CD4-positive, alpha-beta memory T cell (primary cell): ENCODE data around the gene TTC9C. TPM values are rescaled to one million over a fixed set of nuclear protein-coding genes. Genes with fewer than 3 reads are reported as not detected.
A peak's percentile ranks its signal among the peaks of the same experiment; 100 is the strongest.

Experiments
- CTCF ChIA-PET: fragments of 350-600 bp; sonication (Branson Sonifier 250); formaldehyde crosslinking; loops from one replicate; lab custom pipeline; 2021; ENCODE audit warnings: inconsistent platforms; ENCODE audit not compliant: partially characterized antibody; lab: Charles Lee
- POLR2A ChIA-PET: fragments of 350-600 bp; sonication (Branson Sonifier 250); formaldehyde crosslinking; loops from one replicate; lab custom pipeline; 2021; ENCODE audit not compliant: partially characterized antibody; lab: Charles Lee
- DNase-seq, 5 donors: peaks; one replicate each; pipeline versions ENCODE4 v3.0.0 to v3.0.0-alpha.2; 2020 to 2022; ENCODE audit warnings: mixed read lengths in 1 of 5
- H3K27ac ChIP-seq: one replicate; pipeline ENCODE4 v1.7.0; 2013; ENCODE audit warnings: low read depth, low read length
- H3K27me3 ChIP-seq: 2 replicates; pipeline ENCODE4 v1.7.0; 2013; ENCODE audit warnings: mild to moderate bottlenecking, low read length, moderate library complexity; ENCODE audit not compliant: insufficient read depth
- H3K36me3 ChIP-seq: 2 replicates; pipeline ENCODE4 v1.7.0; 2013; ENCODE audit warnings: mild to moderate bottlenecking, low read length, moderate library complexity; ENCODE audit not compliant: insufficient read depth
- H3K4me1 ChIP-seq: 2 replicates; pipeline ENCODE4 v1.7.0; 2013; ENCODE audit warnings: mild to moderate bottlenecking, low read length, moderate library complexity; ENCODE audit not compliant: insufficient read depth
- H3K4me3 ChIP-seq, 2 donors: one replicate each; pipeline ENCODE4 v1.7.0; 2013; ENCODE audit warnings: low read length in 2 of 2, mild to moderate bottlenecking in 1 of 2
- H3K9me3 ChIP-seq, 2 donors: one replicate each; pipeline ENCODE4 v1.7.0; 2013; ENCODE audit warnings: low read length in 2 of 2, control low read depth in 1 of 2; ENCODE audit not compliant: control insufficient read depth in 1 of 2
- H3K27ac Mint-ChIP-seq, 7 donors: one replicate each; pipeline ENCODE4 v1.8.0; 2020 to 2021; ENCODE audit warnings: mixed read lengths in 7 of 7, mild to moderate bottlenecking in 6 of 7, inconsistent platforms in 3 of 7, moderate library complexity in 3 of 7
- H3K27me3 Mint-ChIP-seq, 2 donors: one replicate each; pipeline ENCODE4 v1.8.0; 2020 to 2021; ENCODE audit warnings: mixed read lengths in 2 of 2
- H3K36me3 Mint-ChIP-seq, 2 donors: one replicate each; pipeline ENCODE4 v1.8.0; 2020 to 2021; ENCODE audit warnings: mixed read lengths in 2 of 2, inconsistent platforms in 1 of 2, mild to moderate bottlenecking in 1 of 2
- H3K4me1 Mint-ChIP-seq, 4 donors: one replicate each; pipeline ENCODE4 v1.8.0; 2020 to 2021; ENCODE audit warnings: mixed read lengths in 4 of 4, mild to moderate bottlenecking in 1 of 4
- H3K4me3 Mint-ChIP-seq, 8 donors: one replicate each; pipeline ENCODE4 v1.8.0; 2020 to 2021; ENCODE audit warnings: mixed read lengths in 8 of 8, mild to moderate bottlenecking in 7 of 8, moderate library complexity in 6 of 8, inconsistent platforms in 3 of 8
- H3K9me3 Mint-ChIP-seq, 8 donors: one replicate each; pipeline ENCODE4 v1.8.0; 2020 to 2021; ENCODE audit warnings: mixed read lengths in 8 of 8, mild to moderate bottlenecking in 5 of 8, inconsistent platforms in 3 of 8, moderate library complexity in 1 of 8
- intact Hi-C: fragments of 100-400 bp; cut with micrococcal nuclease; formaldehyde crosslinking; loops from one replicate; pipeline ENCODE4 v1.15.1; 2023
- polyA plus RNA-seq, 2 donors: library from polyadenylated mRNA; unstranded; fragments of 300-500 nt; fragmentation: Illumina TruSeq; gene quantifications; one replicate each; pipeline ENCODE4 v1.2.3, GENCODE V29; 2021
- total RNA-seq, 2 experiments: library from RNA; stranded (reverse); gene quantifications; one replicate each; pipeline ENCODE4 v1.2.3, GENCODE V29; 2021

Gene TTC9C
- total and polyA plus RNA-seq, 4 experiments from 2014 or later: 10.2 to 53.5 (median 38.4) TPM

DNA sequence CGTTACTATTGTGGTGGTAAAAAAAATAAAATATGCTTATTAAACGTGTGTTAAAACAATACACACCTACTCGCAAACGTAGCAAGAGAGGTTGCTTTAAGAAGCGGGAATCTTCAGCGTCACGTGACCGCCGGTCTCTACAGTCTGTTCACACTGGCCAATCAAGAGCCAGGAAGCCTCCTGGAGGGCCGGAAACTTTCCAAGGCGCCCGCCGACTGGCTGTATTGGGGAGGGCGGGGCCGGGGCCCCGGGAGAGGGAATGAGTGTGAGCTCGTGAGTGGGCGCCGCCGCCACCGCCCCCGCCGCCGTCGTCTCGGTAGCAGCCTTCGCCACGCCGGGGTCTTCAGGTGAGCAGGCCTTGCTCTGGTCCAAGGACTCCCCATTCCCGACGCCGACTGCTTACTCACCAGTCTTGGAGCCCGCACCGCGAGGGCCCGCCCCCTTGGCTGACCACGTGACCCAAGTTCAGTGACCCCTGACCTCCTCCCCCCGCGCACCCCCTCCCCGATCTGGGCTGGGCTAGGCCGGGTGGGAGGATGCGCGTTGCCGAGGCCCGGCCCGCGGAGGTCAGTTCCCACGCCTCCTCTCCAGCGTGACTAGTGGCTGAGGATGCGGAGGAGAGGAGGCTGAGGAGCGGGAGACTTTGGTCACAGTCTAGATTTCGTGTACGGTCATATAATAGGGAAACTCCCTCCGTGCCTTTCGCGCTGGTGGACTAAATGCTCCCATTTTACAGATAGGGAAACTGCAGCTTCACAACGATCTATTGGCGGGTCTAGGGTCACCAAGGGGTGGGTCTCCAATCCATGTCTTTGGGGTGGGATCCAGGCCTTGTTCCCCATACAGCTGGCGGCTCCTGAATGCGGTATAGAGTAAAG is 43.1 kb downstream of the TTC9C start, which contains the start of gene TAF6L:
TAF6L (plus strand) TSS at position 253 of the 878 bp plus-strand sequence. CDS start 4,388 bp downstream, outside the sequence.
- Mint-ChIP-seq H3K4me3 (peak within 1 kb of the TSS; percentile 87 to 97 (median 92)), H3K9me3 (no peaks in the 10 kb centered on the region), H3K27me3 (no peaks in the 10 kb centered on the region), H3K36me3 (peaks cover 11 to 30% of the 10 kb centered on the region in 2 donors), H3K27ac (peak within 1 kb of the TSS; percentile 92 to 99 (median 97)), H3K4me1 (peaks cover 14 to 32% (median 22%) of the 10 kb centered on the region in 4 donors)
- peak within 1 kb of the TSS; percentile 82 for H3K27ac ChIP-seq
- ChIA-PET CTCF (interaction anchor here (0.5 to 6.1 kb wide), 15 partner anchors 9 to 347 kb away, joined by 3 to 43 read pairs (median 4); partner anchors contain the start of genes POLR2G, SLC3A2, TUT1 and ZBTB3), POLR2A (interaction anchor here (0.6 to 5.5 kb wide), 30 partner anchors 11 to 228 kb away, joined by 3 to 74 read pairs (median 6); partner anchors contain the start of genes B3GAT3, C11orf98, CSKMT and EEF1G)
- peaks cover 10% of the 10 kb centered on the region for H3K36me3 ChIP-seq
- peak; percentile 86 to 92 (median 88) for DNase-seq
- H3K9me3 ChIP-seq: no peaks in the 10 kb centered on the region
- H3K27me3 ChIP-seq: no peaks in the 10 kb centered on the region
- peaks cover 24% of the 10 kb centered on the region for H3K4me1 ChIP-seq
- H3K4me3 ChIP-seq: peak within 1 kb of the TSS; percentile 67 to 83
- intact Hi-C loops: loop anchor here (1.0 kb wide), 4 partner anchors 10 to 43 kb away; partner anchors contain the start of genes POLR2G, TTC9C and ZBTB3

GRCh38 chr11:62774407-62774806 is 46.1 kb downstream of the TTC9C start:
- no peaks in the 10 kb centered on the region for H3K9me3 ChIP-seq
- H3K4me3 ChIP-seq: no peak overlapping the region
- intact Hi-C loops: no loop called here
- ChIA-PET POLR2A (interaction anchor here (0.6 to 5.5 kb wide), 8 partner anchors 10 to 67 kb away, joined by 3 to 52 read pairs (median 4); partner anchors contain the start of genes HNRNPUL2, NXF1, TMEM179B and TTC9C), CTCF (interaction anchor here (0.7 to 3.6 kb wide), 6 partner anchors 11 to 230 kb away, joined by 3 to 30 read pairs (median 3); partner anchors contain the start of genes POLR2G and TMEM179B)
- no peak overlapping the region for H3K27ac ChIP-seq
- H3K4me1 ChIP-seq: peaks cover 24% of the 10 kb centered on the region
- no peaks in the 10 kb centered on the region for H3K27me3 ChIP-seq
- Mint-ChIP-seq H3K9me3 (peaks cover 0 to 1% (median 0%) of the 10 kb centered on the region in 8 donors), H3K4me1 (peaks cover 17 to 38% (median 27%) of the 10 kb centered on the region in 4 donors), H3K4me3 (no peak overlapping the region), H3K36me3 (peaks cover 10 to 35% of the 10 kb centered on the region in 2 donors), H3K27ac (no peak overlapping the region), H3K27me3 (no peaks in the 10 kb centered on the region)
- no peaks in the 10 kb centered on the region for H3K36me3 ChIP-seq
- DNase-seq: no peak

DNA sequence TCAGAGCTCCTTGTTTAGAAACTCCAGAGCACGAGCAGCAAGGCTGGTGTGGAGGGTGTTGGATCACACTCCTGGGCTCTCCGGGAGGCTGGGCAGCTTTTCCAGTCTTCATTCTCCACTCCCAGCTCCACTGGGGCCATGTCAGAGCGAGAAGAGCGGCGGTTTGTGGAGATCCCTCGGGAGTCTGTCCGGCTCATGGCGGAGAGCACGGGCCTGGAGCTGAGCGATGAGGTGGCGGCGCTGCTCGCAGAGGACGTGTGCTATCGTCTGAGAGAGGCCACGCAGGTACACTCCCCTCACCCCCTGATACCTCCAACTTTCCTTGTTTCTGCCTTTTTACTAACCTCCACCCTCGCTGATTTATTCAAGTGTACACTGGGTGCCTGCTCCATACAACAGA is 47.4 kb downstream of the TTC9C start:
- intact Hi-C loops: no loop called here
- Histone ChIP-seq H3K4me1 (peaks cover 14% of the 10 kb centered on the region), H3K4me3 (no peak overlapping the region), H3K27me3 (no peaks in the 10 kb centered on the region), H3K9me3 (no peaks in the 10 kb centered on the region), H3K27ac (no peak overlapping the region), H3K36me3 (no peaks in the 10 kb centered on the region)
- peaks cover 10 to 30% of the 10 kb centered on the region in 2 donors for H3K36me3 Mint-ChIP-seq
- H3K27ac Mint-ChIP-seq: peak overlapping the region in 2 of 7 donors; percentile 59 to 60
- no peak overlapping the region for H3K4me3 Mint-ChIP-seq
- no peak for DNase-seq
- ChIA-PET POLR2A (interaction anchor here (0.6 to 3.3 kb wide), 6 partner anchors 11 to 64 kb away, joined by 3 to 20 read pairs (median 4); partner anchors contain the start of genes POLR2G, TMEM179B and ZBTB3), CTCF (interaction anchor here (0.8 to 3.6 kb wide), 4 partner anchors 11 to 86 kb away, joined by 3 to 30 read pairs (median 4); partner anchors contain the start of genes POLR2G and TMEM179B)
- H3K27me3 Mint-ChIP-seq: no peaks in the 10 kb centered on the region
- H3K4me1 Mint-ChIP-seq: peaks cover 11 to 26% (median 19%) of the 10 kb centered on the region in 4 donors
- H3K9me3 Mint-ChIP-seq: peaks cover 0 to 1% (median 0%) of the 10 kb centered on the region in 8 donors

- H3K4me3 Mint-ChIP-seq: peak overlapping the region in 1 of 8 donors; percentile 15
- H3K27me3 Mint-ChIP-seq: no peaks in the 10 kb centered on the region
- Histone ChIP-seq H3K4me1 (peaks cover 2% of the 10 kb centered on the region), H3K27me3 (no peaks in the 10 kb centered on the region), H3K9me3 (no peaks in the 10 kb centered on the region), H3K27ac (peak overlapping the region; percentile 0), H3K4me3 (no peak overlapping the region), H3K36me3 (no peaks in the 10 kb centered on the region)
- peaks cover 0 to 1% (median 0%) of the 10 kb centered on the region in 8 donors for H3K9me3 Mint-ChIP-seq
- CTCF ChIA-PET: interaction anchor here (0.8 to 3.6 kb wide), 4 partner anchors 9 to 86 kb away, joined by 3 to 30 read pairs (median 3); partner anchors contain the start of gene TMEM179B
- peak overlapping the region in 6 of 7 donors; percentile 18 to 88 (median 78) for H3K27ac Mint-ChIP-seq
- POLR2A ChIA-PET: interaction anchor here (1.6 to 3.3 kb wide), 2 partner anchors 9 to 112 kb away, joined by 4 to 20 read pairs; partner anchors contain the start of genes C11orf98, CSKMT and TMEM179B
- intact Hi-C loops: no loop called here
- H3K36me3 Mint-ChIP-seq: peaks cover 10 to 23% of the 10 kb centered on the region in 2 donors
- no peak for DNase-seq
- peaks cover 5 to 10% (median 8%) of the 10 kb centered on the region in 4 donors for H3K4me1 Mint-ChIP-seq
Observed at GRCh38 chr11:62777389-62777788, 49.1 kb downstream of the TTC9C start.

DNA sequence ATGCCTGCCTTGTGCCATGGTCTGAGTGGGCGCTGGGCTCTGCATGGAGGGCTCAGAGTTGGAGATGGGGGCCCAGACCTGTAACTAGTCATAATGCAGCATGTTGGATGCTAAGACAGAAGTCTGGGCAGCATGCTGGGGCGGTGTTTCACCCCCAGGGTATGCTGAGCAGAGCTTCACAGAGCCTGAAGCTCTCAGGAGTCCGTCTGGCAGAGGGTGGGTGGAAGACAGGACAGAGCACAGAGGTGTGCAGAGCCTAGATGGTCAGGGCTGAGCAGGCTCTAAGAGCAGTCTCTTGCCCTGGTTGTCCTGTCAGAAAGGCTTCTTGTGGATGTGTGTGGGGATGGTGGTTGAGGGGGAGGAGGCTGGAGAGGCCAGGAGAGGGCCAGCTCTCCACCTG is 50.2 kb downstream of the TTC9C start:
- ChIA-PET CTCF (no interaction called here), POLR2A (interaction anchor here (0.5 to 1.2 kb wide), 3 partner anchors 19 to 114 kb away, joined by 3 read pairs; partner anchors contain the start of genes C11orf98 and CSKMT)
- no peaks in the 10 kb centered on the region for H3K27me3 ChIP-seq
- H3K27me3 Mint-ChIP-seq: no peaks in the 10 kb centered on the region
- no peak for DNase-seq
- peaks cover 5 to 10% (median 8%) of the 10 kb centered on the region in 4 donors for H3K4me1 Mint-ChIP-seq
- H3K4me3 Mint-ChIP-seq: no peak overlapping the region
- H3K36me3 ChIP-seq: no peaks in the 10 kb centered on the region
- no peak overlapping the region for H3K4me3 ChIP-seq
- H3K27ac ChIP-seq: no peak overlapping the region
- H3K27ac Mint-ChIP-seq: peak overlapping the region in 3 of 7 donors; percentile 57 to 81 (median 76)
- H3K9me3 Mint-ChIP-seq: peaks cover 0 to 2% (median 0%) of the 10 kb centered on the region in 8 donors
- no peaks in the 10 kb centered on the region for H3K4me1 ChIP-seq
- peaks cover 10 to 28% of the 10 kb centered on the region in 2 donors for H3K36me3 Mint-ChIP-seq
- intact Hi-C loops: no loop called here
- no peaks in the 10 kb centered on the region for H3K9me3 ChIP-seq

- no peaks in the 10 kb centered on the region for H3K36me3 ChIP-seq
- no peaks in the 10 kb centered on the region for H3K27me3 Mint-ChIP-seq
- peaks cover 0 to 24% of the 10 kb centered on the region in 2 donors for H3K36me3 Mint-ChIP-seq
- CTCF ChIA-PET: no interaction called here
- DNase-seq: no peak
- no peaks in the 10 kb centered on the region for H3K27me3 ChIP-seq
- peak overlapping the region in 2 of 7 donors; percentile 27 to 31 for H3K27ac Mint-ChIP-seq
- POLR2A ChIA-PET: no interaction called here
- peaks cover 0 to 1% (median 0%) of the 10 kb centered on the region in 8 donors for H3K9me3 Mint-ChIP-seq
- H3K4me1 ChIP-seq: peaks cover 10% of the 10 kb centered on the region
- H3K9me3 ChIP-seq: no peaks in the 10 kb centered on the region
- H3K27ac ChIP-seq: no peak overlapping the region
- H3K4me3 ChIP-seq: no peak overlapping the region
- intact Hi-C loops: no loop called here
- H3K4me3 Mint-ChIP-seq: no peak overlapping the region
- H3K4me1 Mint-ChIP-seq: peaks cover 9 to 17% (median 14%) of the 10 kb centered on the region in 4 donors
Observed at GRCh38 chr11:62782753-62783152, 54.5 kb downstream of the TTC9C start.
